HepG2 (cell line): ENCODE results near the gene MIDN. TPM values are rescaled to one million over a fixed set of nuclear protein-coding genes. Genes with fewer than 3 reads are reported as not detected.
A peak's percentile ranks its signal among the peaks of the same experiment; 100 is the strongest.

Experiments used
- ADNP ChIP-seq: sonication (generic); formaldehyde crosslinking; IDR thresholded peaks from 2 replicates; pipeline ENCODE4 v1.4.0; 2020; ENCODE audit warnings: missing genetic modification reagents
- AKNA ChIP-seq: sonication (generic); formaldehyde crosslinking; IDR thresholded peaks from 2 replicates; pipeline ENCODE4 v1.4.0; 2020; ENCODE audit warnings: missing genetic modification reagents, borderline replicate concordance
- CREM ChIP-seq, 2 experiments: sonication (generic) in 1 of 2; formaldehyde crosslinking in 1 of 2; IDR thresholded peaks; 2 replicates each; pipeline versions ENCODE4 v1.4.0 to v1.6.1; 2016 to 2020; ENCODE audit warnings: antibody characterized with exemption in 1 of 2, mild to moderate bottlenecking in 1 of 2, missing genetic modification reagents in 1 of 2
- FOXK1 ChIP-seq: sonication (generic); formaldehyde crosslinking; IDR thresholded peaks from 2 replicates; pipeline ENCODE4 v1.4.0; 2020; ENCODE audit warnings: low read depth, missing genetic modification reagents, borderline replicate concordance
- HCFC1 ChIP-seq: fragments of 150-350 bp; IDR thresholded peaks from 2 replicates; pipeline ENCODE4 v1.6.1; 2014; ENCODE audit warnings: low read depth, low read length
- KAT7 ChIP-seq: IDR thresholded peaks from 2 replicates; pipeline ENCODE4 v1.6.1; 2018; ENCODE audit warnings: borderline replicate concordance, missing compliant biosample characterization
- LRRFIP1 ChIP-seq: sonication (generic); formaldehyde crosslinking; conservative IDR thresholded peaks from 2 replicates; pipeline ENCODE4 v1.4.0; 2020; ENCODE audit warnings: missing genetic modification reagents
- MTA1 ChIP-seq: sonication (generic); formaldehyde crosslinking; IDR thresholded peaks from 2 replicates; pipeline ENCODE4 v1.4.0; 2020; ENCODE audit warnings: missing genetic modification reagents, mild to moderate bottlenecking, borderline replicate concordance
- PCBP2 ChIP-seq: fragments of 200-400 bp; formaldehyde crosslinking; optimal IDR thresholded peaks from 2 replicates; pipeline ENCODE3; 2018; ENCODE audit warnings: low read length, low read depth; ENCODE audit not compliant: poor library complexity, severe bottlenecking
- RFX1 ChIP-seq: fragments of 450-650 bp; IDR thresholded peaks from 2 replicates; pipeline ENCODE4 v1.6.1; 2017
- SPEN ChIP-seq: sonication (generic); formaldehyde crosslinking; IDR thresholded peaks from 2 replicates; pipeline ENCODE4 v1.5.1; 2020; ENCODE audit warnings: low read depth, mild to moderate bottlenecking, missing genetic modification reagents
- SRF ChIP-seq: IDR thresholded peaks from 2 replicates; pipeline ENCODE4 v1.6.1; 2011; ENCODE audit warnings: mild to moderate bottlenecking, low read depth, low read length, moderate library complexity
- TARDBP ChIP-seq: sonication (generic); formaldehyde crosslinking; IDR thresholded peaks from 2 replicates; pipeline ENCODE4 v1.8.0; 2022; ENCODE audit warnings: mild to moderate bottlenecking, missing genetic modification reagents
- ZBTB38 ChIP-seq: sonication (generic); formaldehyde crosslinking; IDR thresholded peaks from 2 replicates; pipeline ENCODE4 v1.5.1; 2020; ENCODE audit warnings: mild to moderate bottlenecking, missing genetic modification reagents
- ZFP41 ChIP-seq: sonication (generic); formaldehyde crosslinking; IDR thresholded peaks from 2 replicates; pipeline ENCODE4 v1.4.0; 2020; ENCODE audit warnings: mild to moderate bottlenecking, missing genetic modification reagents, borderline replicate concordance
- ZNF224 ChIP-seq: sonication (generic); formaldehyde crosslinking; IDR thresholded peaks from 2 replicates; pipeline ENCODE4 v1.5.0; 2020; ENCODE audit warnings: mild to moderate bottlenecking, missing genetic modification reagents
- ZNF549 ChIP-seq: sonication (generic); formaldehyde crosslinking; IDR thresholded peaks from 2 replicates; pipeline ENCODE4 v1.5.0; 2020; ENCODE audit warnings: missing genetic modification reagents
- ZNF644 ChIP-seq: IDR thresholded peaks from 2 replicates; pipeline ENCODE4 v1.6.1; 2016; ENCODE audit warnings: low read depth
- ZSCAN25 ChIP-seq: sonication (generic); formaldehyde crosslinking; IDR thresholded peaks from 2 replicates; pipeline ENCODE4 v1.8.0; 2022; ENCODE audit warnings: mild to moderate bottlenecking, missing genetic modification reagents
- polyA plus RNA-seq, 8 experiments: library from polyadenylated mRNA; depleted of rRNA in 3 of 8; stranded (reverse) in 7 of 8; unstranded in 1 of 8; fragments of >200 nt; fragmentation: Illumina TruSeq in 4 of 8; extraction: Trizol in 4 of 8; gene quantifications; 2 replicates each; pipeline versions ENCODE4 v1.2.1 to v1.2.3, GENCODE V29; 2011 to 2016; ENCODE audit warnings: low read depth in 4 of 8, missing spikeins in 1 of 8, mixed read lengths in 1 of 8; ENCODE audit not compliant: insufficient read depth in 1 of 8
- total RNA-seq, 5 experiments: library from RNA; depleted of rRNA; stranded (reverse); fragments of >200 nt; fragmentation: Illumina TruSeq; extraction: Trizol; gene quantifications; 2 replicates each; pipeline ENCODE4 v1.2.3, GENCODE V29; 2016; ENCODE audit warnings: low read depth in 1 of 5
- TF ChIP-seq, protein P1 (sequence below): sonication (generic); formaldehyde crosslinking; IDR thresholded peaks from 2 replicates; pipeline ENCODE4 v1.5.0; 2020; ENCODE audit warnings: mild to moderate bottlenecking, missing genetic modification reagents

MIDN gene
- total and polyA plus RNA-seq, 2 of the 13 experiments (the other 11 are each of a cell fraction or from before 2014, with no cell fraction given): 8.4 to 18.0 TPM

DNA sequence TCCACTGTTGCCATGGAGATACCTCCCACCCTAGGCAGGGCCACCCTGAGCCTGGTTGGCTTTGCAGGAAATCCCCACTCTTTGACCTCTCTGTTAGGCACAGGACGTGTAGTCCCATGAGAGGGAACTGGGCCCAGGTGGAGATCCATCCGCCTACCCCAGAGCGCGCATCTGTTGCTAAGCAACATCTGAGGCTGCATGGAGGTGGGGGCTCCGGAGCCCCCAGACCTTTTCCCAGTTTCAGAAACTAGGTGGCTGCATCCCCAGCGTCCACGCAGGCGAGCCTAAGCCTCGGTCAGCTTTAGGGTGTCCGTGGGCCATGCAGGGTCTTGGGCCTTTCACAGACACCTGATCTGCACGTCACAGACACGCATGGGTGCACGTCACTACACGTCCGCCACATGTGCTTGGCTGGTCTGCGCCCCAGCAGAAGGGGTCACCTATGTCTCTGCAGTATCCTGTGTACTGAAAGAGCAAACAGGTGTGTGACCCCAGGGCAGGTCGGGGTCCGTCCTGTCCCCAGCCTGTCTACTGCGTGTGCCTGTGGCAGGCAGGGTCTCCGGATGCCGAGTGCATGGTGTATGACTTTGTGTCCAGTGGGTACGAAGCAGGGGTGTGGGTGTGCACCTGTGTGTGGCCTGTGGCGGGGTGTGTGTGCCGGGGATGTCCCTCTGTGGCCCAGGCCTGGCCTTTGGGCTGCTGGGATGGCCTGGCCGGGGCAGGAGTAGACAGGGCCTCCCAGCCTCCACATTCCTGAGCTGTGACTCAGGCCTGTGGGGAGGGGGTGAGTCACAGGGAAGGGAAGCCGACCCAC is 16.6 kb downstream of the MIDN start (continued):
- TF ChIP-seq ADNP (CRISPR knock-in tag) (0 out of 2 replicates have a peak, but pooled peaks have one; percentile 47), ZNF224 (CRISPR knock-in tag) (no peak), ZFP41 (CRISPR knock-in tag) (peak; percentile 65; the same call in 1 of the 2 replicates), ZNF549 (CRISPR knock-in tag) (no peak), LRRFIP1 (CRISPR knock-in tag) (no peak), KAT7 (0 out of 2 replicates have a peak, but pooled peaks have one; percentile 15), RFX1 (peak; percentile 44; the same call in 1 of the 2 replicates), TARDBP (CRISPR knock-in tag) (peak; percentile 76), ZNF644 (CRISPR knock-in tag) (no peak), MTA1 (CRISPR knock-in tag) (peak; percentile 59; the same call in 1 of the 2 replicates), CREM (IDR thresholded peaks at IDR 0.05) (peak; percentile 70), CREM (CRISPR knock-in tag; IDR thresholded peaks at IDR 0.05) (no peak), ZBTB38 (CRISPR knock-in tag) (0 out of 2 replicates have a peak, but pooled peaks have one; percentile 37), FOXK1 (peak; percentile 42; the same call in 1 of the 2 replicates), ZSCAN25 (CRISPR knock-in tag) (peak; percentile 83), SRF (no peak), HCFC1 (no peak), PCBP2 (no peak), AKNA (CRISPR knock-in tag) (no peak), SPEN (peak; percentile 72)
- TF ChIP-seq, protein P1, sequence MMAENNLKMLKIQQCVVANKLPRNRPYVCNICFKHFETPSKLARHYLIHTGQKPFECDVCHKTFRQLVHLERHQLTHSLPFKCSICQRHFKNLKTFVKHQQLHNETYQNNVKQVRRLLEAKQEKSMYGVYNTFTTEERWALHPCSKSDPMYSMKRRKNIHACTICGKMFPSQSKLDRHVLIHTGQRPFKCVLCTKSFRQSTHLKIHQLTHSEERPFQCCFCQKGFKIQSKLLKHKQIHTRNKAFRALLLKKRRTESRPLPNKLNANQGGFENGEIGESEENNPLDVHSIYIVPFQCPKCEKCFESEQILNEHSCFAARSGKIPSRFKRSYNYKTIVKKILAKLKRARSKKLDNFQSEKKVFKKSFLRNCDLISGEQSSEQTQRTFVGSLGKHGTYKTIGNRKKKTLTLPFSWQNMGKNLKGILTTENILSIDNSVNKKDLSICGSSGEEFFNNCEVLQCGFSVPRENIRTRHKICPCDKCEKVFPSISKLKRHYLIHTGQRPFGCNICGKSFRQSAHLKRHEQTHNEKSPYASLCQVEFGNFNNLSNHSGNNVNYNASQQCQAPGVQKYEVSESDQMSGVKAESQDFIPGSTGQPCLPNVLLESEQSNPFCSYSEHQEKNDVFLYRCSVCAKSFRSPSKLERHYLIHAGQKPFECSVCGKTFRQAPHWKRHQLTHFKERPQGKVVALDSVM: peak; percentile 100
